Activated naive CD4-positive, alpha-beta T cell treated with anti-CD3 and anti-CD28 coated beads for 36 hours (primary cell): ENCODE measurements around the gene SYTL3. TPM values are rescaled to one million over a fixed set of nuclear protein-coding genes. Genes with fewer than 3 reads are reported as not detected.

Experiments
- CTCF ChIA-PET: fragments of 350-600 bp; sonication (Branson Sonifier 250); formaldehyde crosslinking; loops from one replicate; lab custom pipeline; 2021; ENCODE audit warnings: antibody characterized with exemption; lab: Charles Lee
- DNase-seq: peaks from one replicate; pipeline ENCODE4 v3.0.0-alpha.2; 2020
- H3K27ac Mint-ChIP-seq: one replicate; pipeline ENCODE4 v1.8.0; 2021; ENCODE audit warnings: mild to moderate bottlenecking, mixed read lengths
- H3K27me3 Mint-ChIP-seq: one replicate; pipeline ENCODE4 v1.8.0; 2021; ENCODE audit warnings: low read depth, mixed read lengths
- H3K36me3 Mint-ChIP-seq: one replicate; pipeline ENCODE4 v1.8.0; 2021; ENCODE audit warnings: low read depth, mixed read lengths
- H3K4me1 Mint-ChIP-seq: one replicate; pipeline ENCODE4 v1.8.0; 2021; ENCODE audit warnings: low read depth, mixed read lengths
- H3K4me3 Mint-ChIP-seq: one replicate; pipeline ENCODE4 v1.8.0; 2021; ENCODE audit warnings: mild to moderate bottlenecking, moderate library complexity, mixed read lengths
- H3K9me3 Mint-ChIP-seq: one replicate; pipeline ENCODE4 v1.8.0; 2021; ENCODE audit warnings: mixed read lengths
- intact Hi-C: fragments of 100-400 bp; cut with micrococcal nuclease; formaldehyde crosslinking; loops from one replicate; pipeline ENCODE4 v1.15.1; 2023
- total RNA-seq, 2 experiments: library from RNA; stranded (reverse); gene quantifications; one replicate each; pipeline ENCODE4 v1.2.3, GENCODE V29; 2021

Gene SYTL3
- total RNA-seq, 2 experiments from 2014 or later: 115 to 120 TPM

DNA sequence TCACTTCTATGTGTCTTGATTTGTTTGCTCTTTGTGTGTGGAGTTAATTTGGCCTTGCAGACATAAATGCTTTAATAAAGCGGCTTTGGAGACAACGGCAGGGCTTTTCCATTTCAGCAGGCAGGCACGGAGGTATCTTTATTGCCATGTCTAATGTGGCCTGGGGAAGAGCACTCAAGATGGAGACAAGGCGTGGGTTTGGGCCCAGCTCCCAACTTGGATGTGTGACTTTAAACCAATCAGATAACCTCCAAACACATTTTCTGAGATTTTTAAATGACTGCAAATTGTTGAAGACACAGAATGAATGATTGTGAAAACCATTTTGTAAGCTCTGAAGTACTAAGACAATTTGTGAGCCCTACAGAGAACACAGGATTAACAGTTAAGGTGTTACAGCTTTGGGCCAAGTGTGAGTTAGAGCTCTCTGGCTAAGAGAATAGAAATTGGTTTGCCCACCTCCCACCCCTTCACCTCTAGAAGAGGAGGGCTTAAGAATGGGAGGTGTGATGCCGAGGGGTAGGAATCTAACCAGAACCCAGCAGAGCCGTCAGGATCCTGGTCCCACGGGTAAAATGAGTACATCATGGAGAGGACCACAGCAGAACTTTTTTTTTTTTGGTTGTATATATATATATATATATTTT is 14.3 kb upstream of the SYTL3 start:
- H3K4me1 Mint-ChIP-seq: peaks cover 64% of the 10 kb centered on the region
- peaks cover 54% of the 10 kb centered on the region for H3K36me3 Mint-ChIP-seq

DNA sequence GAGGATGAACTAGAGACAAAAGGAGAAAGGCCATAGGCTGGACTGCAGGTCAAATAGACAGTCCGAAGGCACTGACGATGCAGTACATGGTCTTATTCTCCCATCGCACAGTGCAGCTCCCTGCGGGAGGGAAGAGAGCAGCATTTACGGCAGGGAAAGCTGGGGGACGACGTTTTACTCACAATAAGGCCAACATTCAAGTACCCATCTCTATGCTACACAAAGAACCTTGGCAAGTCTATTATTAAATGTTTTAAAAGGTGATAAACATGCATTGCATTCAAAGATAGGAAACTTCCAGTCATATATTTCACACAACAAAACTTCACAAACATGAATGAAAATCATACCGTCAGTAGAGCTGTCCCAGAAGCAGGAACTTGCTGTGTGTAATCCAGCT is 13.1 kb upstream of the SYTL3 start:
- DNase-seq: no peak
- intact Hi-C loops: no loop called here
- Mint-ChIP-seq H3K4me1 (peaks cover 64% of the 10 kb centered on the region), H3K4me3 (no peak overlapping the region), H3K36me3 (peaks cover 53% of the 10 kb centered on the region), H3K27me3 (no peaks in the 10 kb centered on the region), H3K9me3 (no peaks in the 10 kb centered on the region), H3K27ac (peak overlapping the region; percentile 75)
- CTCF ChIA-PET: interaction anchor here (0.6 to 3.5 kb wide), 2 partner anchors 54 to 96 kb away, joined by 5 to 14 read pairs; no protein-coding TSS in a partner anchor

More for the DNA sequence above, 14.3 kb upstream of the SYTL3 start:
- no peak for DNase-seq
- Mint-ChIP-seq H3K27ac (peak overlapping the region; percentile 75), H3K9me3 (no peaks in the 10 kb centered on the region), H3K4me3 (no peak overlapping the region), H3K27me3 (no peaks in the 10 kb centered on the region)
- CTCF ChIA-PET: no interaction called here
- intact Hi-C loops: no loop called here

DNA sequence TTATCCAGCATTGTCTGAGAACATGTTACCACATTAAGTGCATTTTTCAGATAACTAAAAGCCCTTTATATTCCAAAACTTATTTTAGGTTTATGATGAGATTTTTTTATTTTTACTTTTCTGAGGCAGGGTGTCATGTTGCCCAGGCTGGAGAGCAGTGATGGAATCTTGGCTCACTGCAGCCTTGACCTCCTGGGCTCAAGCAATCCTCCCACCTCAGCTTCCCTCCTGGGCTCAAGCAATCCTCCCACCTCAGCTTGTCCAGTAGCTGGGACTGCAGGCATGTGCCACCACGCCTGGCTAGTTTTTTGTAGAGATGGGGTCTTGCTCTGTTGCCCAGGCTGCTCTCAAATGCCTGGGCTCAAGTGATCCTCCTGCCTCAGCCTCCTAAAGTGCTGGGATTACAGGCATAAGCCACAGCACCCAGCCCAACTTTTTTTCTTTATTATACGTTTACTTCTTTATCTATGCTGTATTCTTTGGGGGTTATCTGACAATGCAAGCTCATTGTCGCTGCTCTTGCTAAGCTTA is 11.5 kb upstream of the SYTL3 start:
- CTCF ChIA-PET: interaction anchor here (3.5 kb wide), 1 partner anchor 53 kb away, joined by 14 read pairs; no protein-coding TSS in a partner anchor
- H3K27ac Mint-ChIP-seq: peak overlapping the region; percentile 18
- peaks cover 72% of the 10 kb centered on the region for H3K4me1 Mint-ChIP-seq
- H3K36me3 Mint-ChIP-seq: peaks cover 62% of the 10 kb centered on the region
- intact Hi-C loops: no loop called here
- H3K27me3 Mint-ChIP-seq: no peaks in the 10 kb centered on the region
- no peaks in the 10 kb centered on the region for H3K9me3 Mint-ChIP-seq
- DNase-seq: no peak
- no peak overlapping the region for H3K4me3 Mint-ChIP-seq

DNA sequence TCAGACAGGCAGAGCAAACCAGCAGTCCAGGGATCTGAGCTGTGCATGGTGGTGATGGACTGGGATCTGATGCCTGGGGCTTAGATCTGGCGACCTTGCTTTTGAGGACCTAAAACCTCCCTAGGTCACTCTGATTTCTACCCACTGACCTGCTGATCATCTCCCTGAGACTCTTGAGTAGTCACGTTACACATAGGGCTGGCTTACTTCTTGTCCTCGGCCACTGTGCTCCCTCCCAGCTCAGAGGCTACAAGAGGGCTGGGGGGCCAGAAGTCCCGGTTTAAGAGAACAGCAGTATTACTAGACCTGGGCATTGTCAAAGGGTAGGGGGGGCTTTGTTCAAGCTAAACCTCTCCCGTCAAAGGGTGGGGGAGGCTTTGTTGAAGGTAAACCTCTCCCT is 10.8 kb upstream of the SYTL3 start:
- peak overlapping the region; percentile 84 for H3K27ac Mint-ChIP-seq

DNA sequence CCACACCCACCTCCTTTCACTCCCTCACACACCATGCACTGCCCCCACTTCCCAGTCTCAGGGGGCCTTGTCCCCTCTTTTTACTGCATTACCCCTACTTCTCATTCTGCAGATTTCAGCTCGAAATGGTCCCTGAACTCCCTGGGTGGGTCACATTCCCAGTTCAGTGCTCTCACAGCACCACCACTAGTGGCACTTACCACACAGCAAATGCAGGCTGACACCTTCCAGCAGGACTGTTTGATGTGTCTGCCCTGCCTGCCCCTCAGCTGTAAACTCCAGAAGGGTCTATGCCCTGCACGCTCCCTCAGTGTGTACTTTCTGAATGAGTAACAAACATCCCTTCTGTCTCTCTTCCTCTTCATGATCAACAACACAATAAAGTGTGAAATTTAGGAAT is 9.3 kb upstream of the SYTL3 start:
- no peak for DNase-seq
- intact Hi-C loops: loop anchor here (10.0 kb wide), 1 partner anchor 1124 kb away; the partner anchor contains the start of gene ACAT2
- Mint-ChIP-seq H3K27me3 (no peaks in the 10 kb centered on the region), H3K4me3 (peak overlapping the region; percentile 23), H3K27ac (peak overlapping the region; percentile 84), H3K36me3 (peaks cover 65% of the 10 kb centered on the region), H3K4me1 (peaks cover 71% of the 10 kb centered on the region), H3K9me3 (no peaks in the 10 kb centered on the region)
- CTCF ChIA-PET: interaction anchor here (0.7 to 1.6 kb wide), 3 partner anchors 9 to 22 kb away, joined by 3 to 4 read pairs (median 4); partner anchors contain the start of gene SYTL3

More for the DNA sequence above, 10.8 kb upstream of the SYTL3 start:
- Mint-ChIP-seq H3K36me3 (peaks cover 67% of the 10 kb centered on the region), H3K9me3 (no peaks in the 10 kb centered on the region), H3K4me1 (peaks cover 72% of the 10 kb centered on the region), H3K27me3 (no peaks in the 10 kb centered on the region), H3K4me3 (no peak overlapping the region)
- no peak for DNase-seq
- intact Hi-C loops: no loop called here
- CTCF ChIA-PET: interaction anchor here (0.9 to 3.5 kb wide), 2 partner anchors 10 to 52 kb away, joined by 4 to 14 read pairs; no protein-coding TSS in a partner anchor

DNA sequence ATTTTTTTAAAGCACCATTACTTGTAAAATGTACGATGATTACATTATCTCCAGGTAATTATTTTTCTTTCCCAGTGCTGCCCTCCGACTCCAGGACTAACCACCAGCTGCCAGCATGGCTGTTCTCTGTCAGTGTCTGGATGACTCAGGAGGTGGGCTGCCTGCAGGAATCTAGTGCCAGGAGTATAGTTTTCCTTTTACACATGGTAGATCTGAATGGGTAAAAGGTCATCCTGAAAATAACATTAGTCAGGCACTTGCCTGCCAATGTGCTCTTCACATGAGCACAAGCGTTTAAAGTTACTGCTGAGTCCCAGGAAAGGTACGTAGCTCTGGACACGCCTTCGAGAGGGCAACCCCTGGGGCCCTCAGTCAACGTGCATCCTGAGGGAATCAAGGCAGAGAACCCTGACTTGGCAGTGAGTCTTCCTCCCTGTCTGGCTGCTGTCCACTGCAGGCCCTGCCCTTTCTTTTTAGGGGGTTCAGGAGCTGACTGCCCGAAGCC is 7.7 kb upstream of the SYTL3 start:
- intact Hi-C loops: loop anchor here (1.0 to 10.0 kb wide), 2 partner anchors 8 to 1123 kb away; partner anchors contain the start of gene ACAT2
- Mint-ChIP-seq H3K9me3 (no peaks in the 10 kb centered on the region), H3K4me3 (peak overlapping the region; percentile 97), H3K36me3 (peaks cover 49% of the 10 kb centered on the region), H3K27me3 (no peaks in the 10 kb centered on the region), H3K27ac (peak overlapping the region; percentile 99), H3K4me1 (peaks cover 72% of the 10 kb centered on the region)
- CTCF ChIA-PET: interaction anchor here (0.7 to 1.0 kb wide), 3 partner anchors 9 to 879 kb away, joined by 3 read pairs; no protein-coding TSS in a partner anchor
- DNase-seq: no peak

DNA sequence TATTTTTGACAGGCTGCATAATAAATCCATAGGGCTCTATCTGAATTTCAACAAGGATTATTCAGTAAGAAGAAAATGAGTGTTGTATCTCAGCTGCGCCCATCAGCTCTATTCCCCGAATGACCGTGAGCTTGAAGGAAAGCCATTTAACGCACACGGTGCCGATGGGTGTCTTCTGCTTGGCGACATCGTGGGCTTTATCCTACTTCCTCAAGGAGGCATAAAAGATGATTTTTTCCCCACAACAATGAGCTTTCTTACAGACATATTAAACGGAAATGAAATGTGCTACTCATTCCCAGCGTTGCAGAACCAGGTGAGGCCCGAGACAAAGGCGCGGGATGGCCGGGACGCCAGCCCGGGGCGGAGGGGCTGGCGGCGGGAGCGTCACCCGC is 6.0 kb upstream of the SYTL3 start:
- H3K27ac Mint-ChIP-seq: peak overlapping the region; percentile 99
- DNase-seq: no peak
- peak overlapping the region; percentile 97 for H3K4me3 Mint-ChIP-seq
- H3K27me3 Mint-ChIP-seq: no peaks in the 10 kb centered on the region
- intact Hi-C loops: loop anchor here (1.0 to 10.0 kb wide), 4 partner anchors 9 to 1121 kb away; partner anchors contain the start of gene ACAT2
- CTCF ChIA-PET: interaction anchor here (1.1 to 2.5 kb wide), 3 partner anchors 16 to 47 kb away, joined by 3 to 11 read pairs (median 6); no protein-coding TSS in a partner anchor
- peaks cover 76% of the 10 kb centered on the region for H3K4me1 Mint-ChIP-seq
- peaks cover 2% of the 10 kb centered on the region for H3K9me3 Mint-ChIP-seq
- peaks cover 43% of the 10 kb centered on the region for H3K36me3 Mint-ChIP-seq

DNA sequence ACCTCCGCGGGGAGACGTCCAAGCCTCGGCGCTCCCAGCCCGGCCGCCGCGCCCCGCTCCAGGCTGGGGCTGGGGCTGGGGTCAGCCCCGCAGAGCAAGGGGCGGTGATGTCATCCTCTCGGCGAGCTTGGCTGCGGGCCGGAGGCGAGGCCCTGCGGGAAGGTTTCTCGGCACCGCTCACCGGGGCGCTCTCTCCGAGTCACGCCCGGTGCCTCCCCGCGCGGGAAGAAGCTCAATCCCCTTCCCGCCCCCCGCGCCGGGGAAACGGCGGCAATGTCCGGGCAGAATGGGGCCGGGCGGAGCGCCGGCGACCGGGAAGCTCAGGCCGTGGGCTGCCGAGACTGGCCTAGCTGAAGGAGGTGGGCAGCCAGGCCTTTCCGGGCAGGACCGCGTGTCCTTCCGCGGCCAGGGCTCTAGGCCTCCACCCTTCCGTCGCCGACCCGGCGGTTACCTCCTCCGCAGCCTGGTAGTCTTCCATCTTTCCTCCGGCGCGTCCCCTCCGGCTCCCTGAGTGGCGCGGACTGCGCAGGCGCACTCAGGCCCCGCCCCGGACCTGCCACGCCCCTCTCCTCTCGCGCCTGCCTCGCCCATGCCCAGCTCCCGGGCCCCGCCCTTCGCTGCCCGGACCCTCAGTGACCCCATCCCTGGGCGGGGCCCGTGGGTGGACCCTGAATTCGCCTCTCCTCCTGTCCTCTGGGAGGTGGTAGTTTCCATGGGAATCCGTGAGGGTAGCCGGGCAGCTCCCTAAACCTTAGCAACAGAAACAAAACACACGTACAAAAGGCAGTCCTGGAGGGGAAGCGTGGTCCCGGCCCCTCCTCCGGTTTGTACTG is 5.4 kb upstream of the SYTL3 start, which contains the start of gene DYNLT1:
DYNLT1 (minus strand) TSS at position 513 of the 833 bp plus-strand sequence; CDS start at position 478, 35 bp downstream.
- no peaks in the 10 kb centered on the region for H3K27me3 Mint-ChIP-seq
- H3K4me1 Mint-ChIP-seq: peaks cover 76% of the 10 kb centered on the region
- H3K36me3 Mint-ChIP-seq: peaks cover 42% of the 10 kb centered on the region
- peak within 1 kb of the TSS; percentile 97 for H3K4me3 Mint-ChIP-seq
- peak; percentile 91 for DNase-seq
- H3K9me3 Mint-ChIP-seq: peaks cover 2% of the 10 kb centered on the region
- intact Hi-C loops: loop anchor here (1.0 to 10.0 kb wide), 7 partner anchors 9 to 1818 kb away; partner anchors contain the start of genes ACAT2 and SOD2
- CTCF ChIA-PET: interaction anchor here (1.1 to 2.5 kb wide), 5 partner anchors 10 to 47 kb away, joined by 3 to 11 read pairs (median 6); no protein-coding TSS in a partner anchor
- peak within 1 kb of the TSS; percentile 99 for H3K27ac Mint-ChIP-seq

DNA sequence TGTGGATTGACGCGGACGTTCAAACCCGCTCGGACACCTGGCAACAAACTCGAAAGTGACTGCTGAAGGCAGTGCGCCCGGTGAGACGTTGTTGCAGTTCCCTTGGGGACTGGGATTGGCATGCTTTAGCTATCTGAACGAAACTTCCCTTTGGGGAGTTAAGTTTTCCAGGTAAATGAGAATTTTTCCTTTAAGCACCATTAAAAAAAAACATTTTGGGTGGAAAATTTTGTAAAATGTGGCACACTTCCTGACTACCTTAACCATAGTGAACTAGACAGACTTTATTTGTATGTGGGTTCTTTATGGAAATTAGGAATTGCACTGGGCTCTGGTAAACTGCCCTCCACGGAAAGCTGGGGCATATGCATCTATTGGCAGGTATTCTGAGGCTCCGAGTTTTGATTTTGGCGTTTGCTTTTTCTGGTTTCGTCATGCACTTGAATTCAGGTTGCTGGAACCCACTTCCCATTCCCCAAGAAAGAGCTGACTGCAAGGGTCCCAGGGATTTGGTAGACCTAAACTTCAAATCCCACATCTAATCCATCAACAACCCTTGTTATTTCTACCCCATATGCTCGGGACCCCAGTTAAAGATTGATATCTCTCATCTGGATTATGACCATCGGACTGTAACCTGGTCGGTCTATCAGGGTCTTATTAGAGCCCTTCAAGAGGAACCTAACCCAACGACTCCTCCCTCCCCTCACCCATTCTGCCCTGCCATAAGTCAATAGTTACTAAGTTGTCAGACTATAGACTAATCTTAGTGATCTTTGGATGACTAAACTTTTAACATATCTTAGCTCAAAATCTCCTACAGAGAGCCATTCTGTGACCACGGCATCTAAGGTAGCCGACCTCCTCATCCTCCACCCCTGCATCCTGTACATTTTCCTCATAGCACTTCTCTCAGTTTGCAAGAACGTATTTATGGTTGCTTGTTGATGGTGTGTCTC is 4.5 kb upstream of the SYTL3 start:
- CTCF ChIA-PET: interaction anchor here (1.3 to 2.5 kb wide), 3 partner anchors 9 to 46 kb away, joined by 5 to 11 read pairs (median 9); no protein-coding TSS in a partner anchor
- Mint-ChIP-seq H3K36me3 (peaks cover 40% of the 10 kb centered on the region), H3K4me1 (peaks cover 68% of the 10 kb centered on the region), H3K9me3 (peaks cover 2% of the 10 kb centered on the region), H3K4me3 (peak overlapping the region; percentile 88), H3K27me3 (no peaks in the 10 kb centered on the region), H3K27ac (peak overlapping the region; percentile 92)
- peak; percentile 53 for DNase-seq
- intact Hi-C loops: loop anchor here (2.0 to 10.0 kb wide), 6 partner anchors 13 to 1817 kb away; partner anchors contain the start of genes ACAT2 and SOD2

DNA sequence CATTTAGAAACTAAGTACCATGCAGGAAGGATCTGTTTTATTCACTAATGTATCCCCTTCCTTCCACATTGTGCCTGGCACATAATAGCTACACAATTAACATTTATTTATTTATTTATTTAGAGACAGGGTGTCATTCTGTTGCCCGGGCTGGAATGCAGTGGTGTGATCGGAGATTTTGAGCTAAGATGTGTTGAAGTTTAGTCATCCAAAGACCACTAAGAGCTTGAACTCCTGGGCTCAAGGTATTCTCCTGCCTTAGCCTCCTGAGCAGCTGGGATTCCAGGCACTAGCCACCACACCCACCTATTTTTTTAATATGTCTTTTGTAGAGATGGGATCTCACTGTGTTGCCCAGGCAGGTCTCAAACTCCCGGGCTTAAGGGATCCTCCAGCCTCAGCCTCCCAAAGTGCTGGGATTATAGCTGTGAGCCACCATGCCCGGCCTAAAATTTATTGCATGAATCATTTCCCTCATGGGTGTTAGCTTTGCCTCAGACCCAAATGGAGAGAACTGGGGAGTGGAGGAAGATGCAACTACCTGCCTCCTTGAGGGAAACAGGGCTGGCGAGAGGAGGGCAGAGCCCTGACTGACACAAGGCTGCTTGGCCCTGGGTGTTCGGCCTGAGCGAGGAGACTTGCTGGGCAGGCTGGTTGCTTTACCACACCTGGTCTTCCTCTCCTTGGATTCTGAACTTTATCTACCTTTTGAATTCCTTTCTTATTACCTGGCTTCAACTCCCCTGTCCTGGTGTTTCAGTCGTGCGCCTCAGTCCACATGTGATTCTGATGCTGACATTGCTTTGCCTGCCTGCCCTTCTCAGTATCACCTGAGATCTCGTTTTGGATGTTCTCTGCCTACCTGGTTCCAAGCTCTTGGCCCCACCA is 3.6 kb upstream of the SYTL3 start:
- peak overlapping the region; percentile 92 for H3K27ac Mint-ChIP-seq

More for the DNA sequence above, 3.6 kb upstream of the SYTL3 start:
- CTCF ChIA-PET: interaction anchor here (0.5 to 1.9 kb wide), 4 partner anchors 8 to 188 kb away, joined by 4 to 9 read pairs (median 4); no protein-coding TSS in a partner anchor
- H3K4me1 Mint-ChIP-seq: peaks cover 66% of the 10 kb centered on the region
- intact Hi-C loops: loop anchor here (5.0 to 10.0 kb wide), 5 partner anchors 414 to 1816 kb away; partner anchors contain the start of genes ACAT2 and SOD2
- H3K4me3 Mint-ChIP-seq: peak overlapping the region; percentile 88
- H3K27me3 Mint-ChIP-seq: no peaks in the 10 kb centered on the region
- DNase-seq: no peak
- peaks cover 2% of the 10 kb centered on the region for H3K9me3 Mint-ChIP-seq
- H3K36me3 Mint-ChIP-seq: peaks cover 38% of the 10 kb centered on the region
